ENCODE data around the gene HTR3B.

The HTR3B gene

DNA sequence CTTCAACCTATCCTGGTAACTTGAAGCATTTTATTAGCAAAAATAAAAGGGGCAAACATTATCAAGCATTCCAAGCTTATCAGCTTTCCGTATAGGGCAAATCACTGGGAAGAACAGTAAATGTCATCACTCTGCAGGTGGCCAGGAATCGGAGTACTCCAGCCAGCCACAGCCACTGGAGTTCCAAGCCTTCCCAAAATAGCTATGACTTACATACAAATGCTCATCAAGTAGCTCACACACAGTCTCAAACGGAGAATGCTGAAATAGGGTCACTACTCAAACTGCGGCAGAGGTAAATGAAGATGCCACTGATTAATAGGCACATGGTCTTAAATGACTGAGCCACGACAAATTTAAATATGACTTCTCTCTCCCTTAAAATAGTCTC lies 31.4 kb upstream of the HTR3B start:
- Histone ChIP-seq H3K9me2 (replicated peaks; ENCODE audit: control insufficient read depth, low read length) (no peaks in the 10 kb centered on the region), H3K4me2 (ENCODE audit: low read length) (peak overlapping the region; percentile 89), H3K4me1 (ENCODE audit: control insufficient read depth, low read length) (peaks cover 59% of the 10 kb centered on the region), H3F3A (ENCODE audit: control insufficient read depth, insufficient read depth) (no peaks in the 10 kb centered on the region; the same call in 1 of the 2 replicates), H3K27me3 (ENCODE audit: control insufficient read depth, low read length) (no peaks in the 10 kb centered on the region), H3K27ac (ENCODE audit: low read depth, low read length) (no peak overlapping the region), H3K9me3 (ENCODE audit: control insufficient read depth, insufficient read depth, low read length) (no peaks in the 10 kb centered on the region), H3K79me2 (ENCODE audit: control insufficient read depth, low read length) (peaks cover 68% of the 10 kb centered on the region), H3K36me3 (ENCODE audit: control insufficient read depth, low read length) (peaks cover 20% of the 10 kb centered on the region), H4K20me1 (ENCODE audit: control insufficient read depth, insufficient read depth, low read depth, low read length) (0 out of 2 replicates have a peak, but pooled peaks cover 4% of the 10 kb centered on the region), H3K4me3 (ENCODE audit: low read length) (peak overlapping the region; percentile 85)
- TF ChIP-seq EZH2phosphoT487 (IDR thresholded peaks at IDR 0.05; ENCODE audit: borderline replicate concordance, low read length): no peak
- TF ChIP-seq, protein P1, sequence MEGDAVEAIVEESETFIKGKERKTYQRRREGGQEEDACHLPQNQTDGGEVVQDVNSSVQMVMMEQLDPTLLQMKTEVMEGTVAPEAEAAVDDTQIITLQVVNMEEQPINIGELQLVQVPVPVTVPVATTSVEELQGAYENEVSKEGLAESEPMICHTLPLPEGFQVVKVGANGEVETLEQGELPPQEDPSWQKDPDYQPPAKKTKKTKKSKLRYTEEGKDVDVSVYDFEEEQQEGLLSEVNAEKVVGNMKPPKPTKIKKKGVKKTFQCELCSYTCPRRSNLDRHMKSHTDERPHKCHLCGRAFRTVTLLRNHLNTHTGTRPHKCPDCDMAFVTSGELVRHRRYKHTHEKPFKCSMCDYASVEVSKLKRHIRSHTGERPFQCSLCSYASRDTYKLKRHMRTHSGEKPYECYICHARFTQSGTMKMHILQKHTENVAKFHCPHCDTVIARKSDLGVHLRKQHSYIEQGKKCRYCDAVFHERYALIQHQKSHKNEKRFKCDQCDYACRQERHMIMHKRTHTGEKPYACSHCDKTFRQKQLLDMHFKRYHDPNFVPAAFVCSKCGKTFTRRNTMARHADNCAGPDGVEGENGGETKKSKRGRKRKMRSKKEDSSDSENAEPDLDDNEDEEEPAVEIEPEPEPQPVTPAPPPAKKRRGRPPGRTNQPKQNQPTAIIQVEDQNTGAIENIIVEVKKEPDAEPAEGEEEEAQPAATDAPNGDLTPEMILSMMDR (IDR thresholded peaks at IDR 0.05; ENCODE audit: low read depth, low read length, poor library complexity, severe bottlenecking): no peak

DNA sequence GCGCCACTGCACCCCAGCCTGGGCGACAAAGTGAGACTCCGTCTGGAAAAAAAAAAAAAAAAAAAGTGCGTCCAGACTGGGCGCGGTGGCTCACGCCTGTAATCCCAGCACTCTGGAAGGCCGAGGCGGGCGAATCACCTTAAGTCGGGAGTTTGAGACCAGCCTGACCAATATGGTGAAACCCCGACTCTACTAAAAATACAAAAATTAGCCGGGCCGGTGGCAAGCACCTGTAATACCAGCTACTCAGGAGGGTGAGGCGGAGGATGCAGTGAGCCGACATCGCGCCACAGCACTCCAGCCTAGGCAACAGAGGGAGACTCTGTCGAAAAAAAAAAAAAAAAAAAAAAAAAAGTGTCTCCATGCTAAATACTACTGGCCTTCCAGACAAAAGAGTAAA lies 30.5 kb upstream of the HTR3B start:
- Histone ChIP-seq H3K27ac (ENCODE audit: low read depth, low read length) (no peak overlapping the region), H3K4me1 (ENCODE audit: control insufficient read depth, low read length) (peaks cover 59% of the 10 kb centered on the region)
- no peak for TF ChIP-seq EZH2phosphoT487 (IDR thresholded peaks at IDR 0.05; ENCODE audit: borderline replicate concordance, low read length)
- TF ChIP-seq, protein P1 (IDR thresholded peaks at IDR 0.05; ENCODE audit: low read depth, low read length, poor library complexity, severe bottlenecking): no peak

DNA sequence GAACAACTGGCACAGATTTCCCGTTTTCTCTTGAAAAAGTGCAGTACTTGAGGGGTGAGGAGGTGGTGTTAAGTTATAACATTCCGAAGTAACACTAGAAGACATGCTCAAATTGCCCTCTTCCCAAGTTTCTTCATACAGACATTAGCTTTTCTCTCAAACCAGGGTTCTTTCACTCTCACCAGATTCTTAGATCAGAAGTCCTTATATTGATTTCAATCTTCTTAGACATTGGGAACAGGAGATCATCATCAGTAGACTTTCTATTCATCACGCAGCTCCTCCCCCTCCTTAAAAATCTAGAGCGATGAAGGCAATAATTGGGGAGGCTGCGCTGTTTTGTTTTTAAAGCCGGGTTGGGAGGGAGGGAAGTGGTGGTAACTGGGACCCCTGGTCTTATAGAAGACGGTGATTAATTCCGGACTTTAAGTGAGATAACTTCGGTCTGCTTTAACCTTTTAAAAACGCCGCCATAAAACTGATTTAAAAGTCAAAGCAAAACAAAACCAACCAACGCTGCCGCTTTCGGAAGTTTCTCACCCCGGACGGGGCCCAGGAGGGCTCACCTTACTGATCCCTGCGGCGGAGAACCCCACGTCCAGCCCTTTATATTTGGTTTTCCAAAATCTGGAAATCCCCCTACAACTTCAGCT lies 29.9 kb upstream of the HTR3B start:
- Histone ChIP-seq H3K4me2 (ENCODE audit: low read length) (peak overlapping the region; percentile 89), H3K9me3 (ENCODE audit: control insufficient read depth, insufficient read depth, low read length) (no peaks in the 10 kb centered on the region), H3K4me3 (ENCODE audit: low read length) (peak overlapping the region; percentile 85), H3F3A (ENCODE audit: control insufficient read depth, insufficient read depth) (no peaks in the 10 kb centered on the region; the same call in 1 of the 2 replicates), H3K36me3 (ENCODE audit: control insufficient read depth, low read length) (peaks cover 17% of the 10 kb centered on the region), H4K20me1 (ENCODE audit: control insufficient read depth, insufficient read depth, low read depth, low read length) (0 out of 2 replicates have a peak, but pooled peaks cover 4% of the 10 kb centered on the region), H3K27ac (ENCODE audit: low read depth, low read length) (peak overlapping the region; percentile 20; the same call in 1 of the 2 replicates), H3K9me2 (replicated peaks; ENCODE audit: control insufficient read depth, low read length) (no peaks in the 10 kb centered on the region), H3K4me1 (ENCODE audit: control insufficient read depth, low read length) (peaks cover 59% of the 10 kb centered on the region), H3K27me3 (ENCODE audit: control insufficient read depth, low read length) (no peaks in the 10 kb centered on the region), H3K79me2 (ENCODE audit: control insufficient read depth, low read length) (peaks cover 60% of the 10 kb centered on the region)
- TF ChIP-seq EZH2phosphoT487 (IDR thresholded peaks at IDR 0.05; ENCODE audit: borderline replicate concordance, low read length): no peak
- TF ChIP-seq, protein P1 (IDR thresholded peaks at IDR 0.05; ENCODE audit: low read depth, low read length, poor library complexity, severe bottlenecking): peak; percentile 30

More for the DNA sequence above, 30.5 kb upstream of the HTR3B start:
- Histone ChIP-seq H3K9me2 (replicated peaks; ENCODE audit: control insufficient read depth, low read length) (no peaks in the 10 kb centered on the region), H3F3A (ENCODE audit: control insufficient read depth, insufficient read depth) (no peaks in the 10 kb centered on the region; the same call in 1 of the 2 replicates), H3K9me3 (ENCODE audit: control insufficient read depth, insufficient read depth, low read length) (no peaks in the 10 kb centered on the region), H3K27me3 (ENCODE audit: control insufficient read depth, low read length) (no peaks in the 10 kb centered on the region), H3K4me2 (ENCODE audit: low read length) (peak overlapping the region; percentile 89), H3K36me3 (ENCODE audit: control insufficient read depth, low read length) (peaks cover 17% of the 10 kb centered on the region), H4K20me1 (ENCODE audit: control insufficient read depth, insufficient read depth, low read depth, low read length) (0 out of 2 replicates have a peak, but pooled peaks cover 4% of the 10 kb centered on the region), H3K4me3 (ENCODE audit: low read length) (peak overlapping the region; percentile 85), H3K79me2 (ENCODE audit: control insufficient read depth, low read length) (peaks cover 66% of the 10 kb centered on the region)

All from DOHH2 (cell line).